Activated CD8-positive, alpha-beta memory T cell treated with anti-CD3 and anti-CD28 coated beads, Interleukin-2, amount 50 U/mL, for 1 hour (primary cell): ENCODE results near the gene MRM3.
"Not testable (repeated sequence)": the region's sequence is repeated elsewhere in the genome, so short reads cannot be mapped to it uniquely, and the experiment has no call there.

Experiments
- DNase-seq: peaks from one replicate; pipeline ENCODE4 v3.0.0-alpha.2; 2020; ENCODE audit errors: extremely low read depth

The MRM3 gene

GRCh38 chr17:781805-782731 is at the start of gene MRM3, which contains the start of gene GLOD4:
MRM3 (plus strand) TSS chr17:782353; CDS start chr17:782379, 26 bp downstream.
GLOD4 (minus strand) TSS chr17:782280; CDS start chr17:782255, 25 bp downstream.
- peak; percentile 74 for DNase-seq

GRCh38 chr17:732902-733720 is 49.0 kb upstream of the MRM3 start:
- no peak for DNase-seq

GRCh38 chr17:733743-734142 is 48.4 kb upstream of the MRM3 start:
- DNase-seq = no peak

GRCh38 chr17:737561-738113 is 44.5 kb upstream of the MRM3 start:
- no peak for DNase-seq

- DNase-seq = no peak
Measured at GRCh38 chr17:740240-741017, 41.7 kb upstream of the MRM3 start.

- DNase-seq = no peak
Measured at GRCh38 chr17:742147-742793, 39.9 kb upstream of the MRM3 start.

- no peak for DNase-seq
Measured at GRCh38 chr17:743139-743538, 39.0 kb upstream of the MRM3 start.

GRCh38 chr17:744937-745336 is 37.2 kb upstream of the MRM3 start:
- no peak for DNase-seq

GRCh38 chr17:745406-745805 is 36.7 kb upstream of the MRM3 start:
- DNase-seq = no peak

GRCh38 chr17:746181-746580 is 36.0 kb upstream of the MRM3 start:
- no peak for DNase-seq

- no peak for DNase-seq
Measured at GRCh38 chr17:746783-747629, 35.1 kb upstream of the MRM3 start.

- not testable (repeated sequence) for DNase-seq
Measured at GRCh38 chr17:748604-749003, 33.5 kb upstream of the MRM3 start.

- not testable (repeated sequence) for DNase-seq
Measured at GRCh38 chr17:749359-749758, 32.8 kb upstream of the MRM3 start.

GRCh38 chr17:750431-751037 is 31.6 kb upstream of the MRM3 start:
- DNase-seq = no peak

GRCh38 chr17:751269-752001 is 30.7 kb upstream of the MRM3 start:
- DNase-seq = no peak

- DNase-seq = peak; percentile 88
Measured at GRCh38 chr17:752002-752619, 30.0 kb upstream of the MRM3 start, which contains the start of gene GEMIN4. GEMIN4 (minus strand) TSS chr17:752264; CDS start chr17:752142, 122 bp downstream.

- DNase-seq = no peak
Measured at GRCh38 chr17:752620-753219, 29.4 kb upstream of the MRM3 start.

- DNase-seq = no peak
Measured at GRCh38 chr17:753418-753817, 28.7 kb upstream of the MRM3 start.
